GM19467 (cell line): ENCODE results near the gene MPPE1.
"Not testable (repeated sequence)": the region's sequence is repeated elsewhere in the genome, so short reads cannot be mapped to it uniquely, and the experiment has no call there.

Source experiments
- ATAC-seq: cut with Tn5 transposase; IDR thresholded peaks from one replicate; pipeline ENCODE4 v1.9.1; 2021; ENCODE audit warnings: mild to moderate bottlenecking, moderate library complexity; ENCODE audit not compliant: unreplicated experiment

The MPPE1 gene

DNA sequence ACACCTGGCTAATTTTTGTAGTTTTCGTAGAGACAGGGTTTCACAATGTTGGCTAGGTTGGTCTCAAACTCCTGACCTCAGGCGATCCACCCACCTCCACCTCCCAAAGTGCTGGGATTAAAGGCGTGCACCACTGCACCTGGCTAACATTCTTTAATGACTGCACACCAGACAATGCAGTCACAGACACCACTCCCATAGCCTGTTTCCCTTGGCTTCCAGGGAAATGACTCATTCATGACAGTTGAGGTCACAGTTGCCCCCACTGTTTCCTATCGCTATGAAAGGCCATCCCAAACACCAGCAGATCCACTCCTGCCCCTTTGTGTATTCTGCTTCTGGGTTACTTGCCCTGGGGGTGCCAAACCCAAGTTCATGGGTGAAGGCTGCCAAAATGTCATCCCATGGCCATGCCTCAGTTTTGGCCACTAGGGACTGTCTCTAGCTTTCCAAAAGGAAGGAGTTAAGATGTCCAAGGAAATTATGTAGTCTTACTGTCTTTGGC, 48.2 kb downstream of the MPPE1 start:
- no peak for ATAC-seq

GRCh38 chr18:11859282-11859830, 48.8 kb downstream of the MPPE1 start:
- ATAC-seq, result no peak

- no peak for ATAC-seq
Observed at GRCh38 chr18:11857177-11857887, 50.8 kb downstream of the MPPE1 start.

GRCh38 chr18:11854554-11854953, 53.6 kb downstream of the MPPE1 start:
- not testable (repeated sequence) for ATAC-seq

DNA sequence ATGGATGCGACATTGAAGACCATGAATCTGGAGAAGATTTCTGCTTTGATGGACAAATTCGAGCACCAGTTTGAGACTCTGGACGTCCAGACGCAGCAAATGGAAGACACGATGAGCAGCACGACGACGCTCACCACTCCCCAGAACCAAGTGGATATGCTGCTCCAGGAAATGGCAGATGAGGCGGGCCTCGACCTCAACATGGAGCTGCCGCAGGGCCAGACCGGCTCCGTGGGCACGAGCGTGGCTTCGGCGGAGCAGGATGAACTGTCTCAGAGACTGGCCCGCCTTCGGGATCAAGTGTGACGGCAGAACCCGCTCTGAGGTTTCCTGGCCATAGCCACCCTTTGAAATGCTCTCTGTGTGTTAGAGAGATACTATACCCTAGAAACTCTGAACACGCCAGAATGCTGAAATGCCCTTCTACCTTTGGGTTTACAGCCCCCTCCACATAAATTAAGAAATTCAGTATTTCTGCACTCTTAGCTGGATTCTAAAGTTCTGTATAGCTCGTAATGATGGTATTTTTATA, 56.2 kb downstream of the MPPE1 start:
- no peak for ATAC-seq

DNA sequence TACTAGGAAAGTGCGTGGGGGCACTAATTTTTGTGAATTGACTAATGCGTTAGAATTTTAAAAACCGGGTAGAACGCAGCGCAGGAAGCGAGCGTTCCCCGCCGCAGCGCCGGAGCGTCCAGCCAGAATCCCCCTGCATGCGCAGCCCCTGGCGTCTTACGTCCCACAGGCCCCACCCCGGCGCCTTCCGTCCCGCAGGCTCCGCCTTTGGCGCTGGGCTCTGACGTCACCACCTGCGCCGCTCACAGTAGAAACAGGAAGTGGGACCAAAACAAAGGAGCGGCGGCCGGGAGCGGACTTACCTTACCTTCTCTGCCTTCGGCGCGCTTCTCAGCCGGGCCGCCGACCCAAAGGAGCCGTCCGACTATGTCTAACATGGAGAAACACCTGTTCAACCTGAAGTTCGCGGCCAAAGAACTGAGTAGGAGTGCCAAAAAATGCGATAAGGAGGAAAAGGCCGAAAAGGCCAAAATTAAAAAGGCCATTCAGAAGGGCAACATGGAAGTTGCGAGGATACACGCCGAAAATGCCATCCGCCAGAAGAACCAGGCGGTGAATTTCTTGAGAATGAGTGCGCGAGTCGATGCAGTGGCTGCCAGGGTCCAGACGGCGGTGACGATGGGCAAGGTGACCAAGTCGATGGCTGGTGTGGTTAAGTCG, 56.8 kb downstream of the MPPE1 start, which contains the start of gene CHMP1B:
CHMP1B (plus strand) TSS at position 268 of the 660 bp plus-strand sequence; CDS start at position 367, 99 bp downstream.
- peak; percentile 94 for ATAC-seq

- peak; percentile 22 for ATAC-seq
Observed at GRCh38 chr18:11850821-11851145, 57.3 kb downstream of the MPPE1 start.

- no peak for ATAC-seq
Observed at GRCh38 chr18:11849841-11850634, 58.1 kb downstream of the MPPE1 start.

DNA sequence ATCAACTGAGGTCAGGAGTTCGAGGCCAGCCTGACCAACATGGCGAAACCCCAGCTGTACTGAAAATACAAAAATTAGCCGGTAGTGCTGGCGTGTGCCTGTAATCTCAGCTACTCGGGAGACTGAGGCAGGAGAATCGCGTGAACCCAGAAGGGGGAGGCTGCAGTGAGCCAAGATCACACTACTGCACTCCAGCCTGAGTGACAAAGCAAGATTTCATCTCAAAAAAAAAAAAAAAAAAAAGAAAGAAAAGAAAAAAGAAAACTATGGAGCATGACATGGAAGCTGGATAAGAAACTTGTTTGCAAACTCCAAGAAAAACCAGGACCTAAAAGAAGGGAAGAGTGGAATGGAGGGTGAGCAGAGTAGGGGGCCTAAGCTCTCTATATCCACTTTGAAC, 58.8 kb downstream of the MPPE1 start:
- ATAC-seq, result no peak

DNA sequence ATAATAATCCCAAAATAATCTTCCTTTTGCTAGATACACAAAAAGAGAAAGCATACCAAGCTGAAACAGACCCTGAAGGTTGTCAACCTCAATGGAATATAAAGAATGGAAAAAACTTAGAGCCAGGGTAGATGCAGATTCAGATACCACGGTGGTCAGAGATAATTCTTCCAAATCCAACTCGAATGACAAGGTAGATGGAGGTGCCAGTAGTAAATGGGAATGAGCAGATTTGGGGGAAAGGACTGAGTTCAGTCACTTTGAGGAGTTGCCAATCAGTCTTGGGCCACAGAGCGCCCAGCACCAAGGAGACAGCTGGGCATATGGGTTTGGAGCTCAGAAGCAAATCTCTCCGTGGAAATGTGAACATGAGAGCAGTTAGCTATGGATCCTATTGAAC, 60.3 kb downstream of the MPPE1 start:
- no peak for ATAC-seq

- no peak for ATAC-seq
Observed at GRCh38 chr18:11845654-11846053, 62.5 kb downstream of the MPPE1 start.

DNA sequence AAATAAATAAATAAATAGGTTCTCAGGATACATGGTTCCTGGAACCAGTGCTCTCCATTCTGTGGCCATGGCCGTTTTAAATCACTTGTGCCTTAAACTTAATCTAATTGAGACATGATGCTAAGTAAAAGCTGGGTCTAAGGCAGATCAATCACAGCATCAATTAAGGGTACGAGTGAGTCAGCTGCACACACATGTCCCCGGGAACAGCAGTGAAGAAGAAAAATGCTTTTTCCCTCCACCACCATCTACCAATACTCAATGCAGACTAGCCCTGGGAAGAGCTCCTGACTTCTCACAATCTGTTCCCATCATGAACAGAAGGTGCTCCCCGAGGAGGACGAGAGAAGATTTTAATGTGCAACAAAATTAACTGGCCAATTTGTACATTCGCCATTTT, 63.7 kb downstream of the MPPE1 start:
- ATAC-seq, result no peak

GRCh38 chr18:11842562-11842961, 65.6 kb downstream of the MPPE1 start:
- ATAC-seq, result no peak

DNA sequence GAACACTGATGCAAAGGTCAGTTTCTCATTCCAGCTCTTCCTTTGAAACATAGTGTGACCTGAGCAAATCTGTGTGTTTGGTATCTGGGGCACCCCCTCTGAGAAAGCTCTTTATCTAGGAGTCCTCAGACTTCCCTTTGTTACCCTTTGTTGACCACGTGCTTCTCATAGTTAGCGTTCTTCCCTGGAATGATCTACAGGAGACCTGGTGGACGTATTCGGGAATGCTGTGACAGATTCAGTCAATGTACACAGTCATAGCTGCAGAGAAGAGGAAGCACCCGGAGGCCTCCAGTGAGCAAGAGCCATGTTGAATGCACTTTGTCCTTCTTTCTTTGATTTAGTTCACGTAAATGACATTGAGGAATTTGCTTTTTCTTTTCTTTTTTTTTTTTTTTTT, 67.6 kb downstream of the MPPE1 start:
- no peak for ATAC-seq

- no peak for ATAC-seq
Observed at GRCh38 chr18:11839556-11839955, 68.6 kb downstream of the MPPE1 start.

- no peak for ATAC-seq
Observed at GRCh38 chr18:11834772-11835171, 73.3 kb downstream of the MPPE1 start.
